DMS153 (cell line): ENCODE measurements around the gene FGF3.

Experiments used
- DNase-seq: peaks from one replicate; lab custom pipeline; 2025; lab: John Stamatoyannopoulos, UW

FGF3 gene

DNA sequence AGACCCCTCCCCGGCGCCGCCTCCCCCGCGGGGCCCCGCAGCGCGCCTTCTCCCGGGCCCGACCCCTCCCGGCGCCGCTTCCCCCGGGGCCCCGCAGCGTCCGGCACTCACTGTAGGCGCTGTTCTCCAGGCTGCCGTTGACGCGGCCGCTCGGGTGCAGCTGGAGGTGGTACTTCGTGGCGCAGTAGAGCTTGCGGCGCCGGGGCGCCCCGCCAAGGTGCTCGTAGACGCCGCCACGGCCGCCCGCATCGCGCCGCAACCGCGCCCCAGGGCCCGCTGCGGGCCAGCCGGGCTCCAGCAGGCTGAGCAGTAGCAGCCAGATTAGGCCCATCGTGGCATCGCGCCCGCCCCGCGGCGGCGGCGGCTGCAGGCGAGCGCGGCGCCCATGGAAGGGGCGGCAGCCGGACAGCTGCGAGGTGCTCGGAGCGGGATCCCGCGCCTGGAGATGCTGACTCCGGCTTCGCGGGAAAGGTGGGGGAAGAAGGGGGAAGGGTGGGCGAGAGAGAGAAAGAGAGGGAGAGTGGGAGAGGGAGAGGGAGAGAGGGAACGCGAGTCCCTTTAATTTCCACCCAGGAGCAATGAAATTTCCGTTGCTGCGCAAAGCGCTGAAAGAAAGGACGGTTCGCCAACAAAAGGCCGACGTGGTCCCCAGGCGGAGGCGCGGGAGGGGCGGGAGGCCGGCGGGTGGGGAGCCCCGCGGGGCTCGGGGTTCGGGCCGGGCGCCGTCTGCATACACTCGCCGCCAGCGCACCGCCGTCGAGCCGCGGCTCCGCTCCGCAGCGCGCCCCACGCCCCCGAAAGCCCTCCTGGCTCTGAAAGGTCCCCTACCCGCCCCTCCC is at the start of gene FGF3:
FGF3 (minus strand) TSS at position 814 of the 839 bp plus-strand sequence; CDS start at position 331, 483 bp downstream.
- DNase-seq, result no peak

DNA sequence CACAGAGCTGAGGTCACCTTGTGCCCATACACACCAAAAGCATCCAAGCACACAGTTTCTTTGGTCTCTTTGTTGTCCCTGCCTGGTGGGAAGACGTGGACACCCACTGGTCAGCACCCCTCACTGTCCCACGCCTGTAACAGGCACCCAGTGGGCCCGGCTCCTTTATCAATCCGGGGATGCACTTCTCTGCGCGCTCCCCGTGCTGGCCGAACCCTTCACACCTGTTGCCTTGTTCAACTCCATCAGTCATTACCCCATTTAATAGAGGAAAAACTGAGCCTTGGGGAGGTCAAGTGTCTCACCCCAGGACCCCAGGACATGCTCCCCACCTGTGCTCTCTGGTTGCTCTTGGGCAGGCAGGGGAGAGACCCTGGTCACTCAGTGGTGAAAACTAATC is 49.7 kb upstream of the FGF3 start:
- no peak for DNase-seq

DNA sequence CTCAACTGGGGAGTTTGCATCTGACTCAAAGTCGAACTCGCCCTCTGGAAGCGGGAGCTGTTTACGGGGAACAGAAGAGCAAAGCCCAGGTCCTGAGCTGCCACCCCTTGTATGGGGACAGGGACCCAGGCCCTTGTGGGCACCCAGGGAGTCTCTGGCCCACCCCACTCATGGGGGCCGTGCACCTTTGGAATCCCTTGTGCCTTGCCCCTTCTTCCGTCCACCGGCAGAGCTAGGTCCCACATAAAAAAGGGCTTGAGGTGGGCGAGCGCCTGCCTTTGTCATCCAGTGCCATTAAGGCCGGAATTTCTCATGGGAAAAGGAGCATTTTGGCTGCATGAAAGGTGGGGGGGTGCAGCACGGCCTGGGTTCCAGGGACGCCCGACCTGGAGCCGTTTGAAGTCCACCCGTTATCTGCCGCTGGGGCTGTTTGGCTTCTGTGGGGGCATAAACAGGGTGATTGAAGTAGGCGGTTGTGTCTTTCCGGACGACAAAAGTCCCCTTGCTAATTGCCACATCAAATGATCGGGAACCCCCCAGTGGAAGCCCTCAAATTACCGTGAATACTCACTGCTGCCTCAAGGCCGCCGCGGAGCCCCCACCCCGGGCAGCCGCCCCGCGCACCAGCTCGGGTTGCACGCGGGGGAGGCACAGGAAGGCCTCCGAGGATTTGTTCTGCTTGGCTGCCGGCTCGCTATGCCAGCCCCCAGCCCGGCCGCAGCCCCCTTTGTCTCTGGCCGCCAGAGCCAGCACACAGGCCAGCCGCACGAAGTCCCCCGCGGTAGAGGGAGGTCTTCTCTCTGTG is 49.0 kb upstream of the FGF3 start:
- no peak for DNase-seq

DNA sequence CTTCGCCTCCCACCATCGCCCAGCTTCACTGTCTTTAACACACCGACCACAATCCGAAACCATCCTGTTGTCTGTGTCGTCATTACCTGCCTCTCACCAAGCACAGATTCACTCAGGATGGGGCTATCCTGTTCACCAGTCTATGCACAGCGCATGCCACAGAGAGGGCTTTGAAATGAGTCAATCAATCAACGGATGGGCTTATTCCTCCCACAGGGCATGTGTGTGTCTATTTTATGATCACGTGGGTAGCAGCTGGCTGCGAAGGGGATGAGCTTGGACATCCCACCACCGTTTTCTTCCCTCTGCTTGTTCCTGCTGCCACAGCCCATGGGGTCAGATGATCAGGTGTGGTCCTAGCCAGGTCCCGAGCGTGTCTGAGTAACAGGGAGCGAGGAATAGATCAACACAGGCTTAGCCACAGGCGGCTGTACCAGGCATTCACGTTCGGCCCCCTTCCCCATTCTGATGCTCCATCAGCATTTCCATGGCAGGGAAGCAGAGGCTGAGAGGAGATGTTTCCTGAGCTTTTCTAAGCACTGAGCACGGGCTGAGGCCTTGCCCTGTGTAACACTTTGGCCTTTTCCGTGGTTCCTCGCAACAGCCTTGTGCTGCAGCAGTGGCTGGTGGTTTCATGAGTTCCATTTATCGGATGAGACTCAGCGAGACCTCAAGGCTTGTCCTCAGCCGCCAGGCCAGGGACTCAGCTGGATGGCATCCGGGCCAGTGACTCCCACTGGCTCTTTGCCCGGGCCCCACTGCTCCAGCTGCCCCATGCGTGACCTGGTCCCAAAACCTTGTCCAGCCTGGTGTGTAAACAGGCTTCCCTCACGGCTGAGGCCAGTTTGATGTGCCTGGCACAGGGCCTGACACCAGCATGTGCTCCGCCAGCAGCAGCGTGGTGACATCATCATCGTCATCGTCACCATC is 48.1 kb upstream of the FGF3 start:
- no peak for DNase-seq

DNA sequence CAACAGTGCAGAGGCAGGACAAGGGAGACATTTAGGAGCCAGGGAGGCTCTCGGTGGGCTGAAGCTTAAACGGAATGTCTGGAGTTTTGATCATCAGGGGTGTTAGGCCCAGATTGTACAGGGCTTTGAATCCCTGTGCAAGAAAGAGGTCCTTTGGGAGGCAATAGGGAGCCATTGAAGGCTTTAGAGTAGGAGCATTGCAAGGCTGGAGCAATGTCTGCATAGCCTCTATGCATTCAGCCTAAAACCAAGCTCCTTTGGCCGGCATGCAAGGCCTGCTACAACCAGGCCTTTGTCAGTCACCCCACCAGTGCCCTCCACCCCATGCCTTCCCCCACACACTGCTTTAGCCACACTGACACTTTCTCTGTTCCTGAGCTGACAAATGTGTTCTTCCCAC is 47.4 kb upstream of the FGF3 start:
- no peak for DNase-seq

DNA sequence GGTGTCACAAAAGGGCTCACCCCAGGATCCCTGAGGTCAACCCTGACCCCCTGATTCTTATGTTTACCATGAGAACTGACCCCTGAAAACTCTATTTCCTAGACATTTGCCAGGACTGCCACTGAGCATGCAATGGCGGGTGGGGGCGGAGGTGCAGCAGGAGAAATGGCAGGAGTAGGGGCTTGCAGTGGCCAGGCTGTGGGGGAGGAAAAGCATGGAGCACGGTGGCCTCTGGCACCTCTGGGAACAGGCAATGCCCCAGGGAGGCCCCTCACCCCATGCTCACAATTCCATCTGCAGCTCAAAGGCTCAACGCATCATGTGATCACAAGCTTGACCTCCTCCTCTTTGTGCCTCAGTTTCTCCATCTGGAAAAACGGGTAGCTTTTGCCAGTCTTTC is 46.5 kb upstream of the FGF3 start:
- DNase-seq, result no peak

DNA sequence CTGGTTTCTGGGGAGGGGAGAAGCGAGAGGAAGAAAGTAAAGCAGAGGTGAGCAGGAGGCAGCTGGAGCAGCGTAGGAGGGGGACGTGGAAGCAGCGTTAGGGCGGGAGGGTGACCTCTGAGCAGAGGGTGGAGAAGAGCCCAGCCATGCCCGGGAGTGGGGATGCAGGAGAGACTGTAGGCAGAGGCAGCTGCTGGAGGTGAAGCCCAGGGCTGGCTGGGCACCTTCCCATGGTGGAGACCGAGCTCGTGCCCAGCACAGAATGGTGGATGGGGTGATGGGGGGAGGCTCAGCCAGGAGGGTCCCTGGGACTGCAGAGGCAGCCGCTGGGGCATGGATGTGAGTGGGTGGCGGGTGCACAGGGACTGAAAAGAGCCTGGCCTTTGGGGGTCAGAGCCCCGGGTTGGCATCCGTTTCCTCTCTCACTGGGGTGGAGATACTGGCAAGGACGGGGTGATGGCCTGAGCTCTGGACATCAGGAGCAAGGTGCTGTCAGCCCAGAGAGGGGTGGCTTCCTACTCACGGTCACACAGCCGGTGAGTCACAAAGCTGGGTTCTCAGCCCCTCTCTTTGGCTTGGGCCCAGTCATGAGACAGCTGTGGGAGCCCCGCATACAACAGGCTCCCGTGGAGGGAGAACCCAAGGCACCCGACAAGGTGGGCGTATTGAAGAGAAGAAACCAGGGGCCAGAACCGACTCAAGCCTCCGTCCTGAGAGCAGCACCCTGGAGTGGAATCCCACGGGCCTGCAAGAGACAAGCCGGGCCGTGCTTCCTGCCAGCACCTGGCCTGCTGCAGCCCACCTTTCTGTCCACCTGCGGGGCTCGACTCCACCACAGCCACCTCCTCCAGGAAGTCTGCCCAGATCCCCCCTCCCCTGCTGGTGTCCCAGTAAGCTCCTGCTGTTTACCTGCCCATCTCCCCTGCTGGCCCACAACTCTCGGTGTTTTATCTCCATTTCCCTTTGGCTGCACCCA is 45.8 kb upstream of the FGF3 start:
- no peak for DNase-seq

DNA sequence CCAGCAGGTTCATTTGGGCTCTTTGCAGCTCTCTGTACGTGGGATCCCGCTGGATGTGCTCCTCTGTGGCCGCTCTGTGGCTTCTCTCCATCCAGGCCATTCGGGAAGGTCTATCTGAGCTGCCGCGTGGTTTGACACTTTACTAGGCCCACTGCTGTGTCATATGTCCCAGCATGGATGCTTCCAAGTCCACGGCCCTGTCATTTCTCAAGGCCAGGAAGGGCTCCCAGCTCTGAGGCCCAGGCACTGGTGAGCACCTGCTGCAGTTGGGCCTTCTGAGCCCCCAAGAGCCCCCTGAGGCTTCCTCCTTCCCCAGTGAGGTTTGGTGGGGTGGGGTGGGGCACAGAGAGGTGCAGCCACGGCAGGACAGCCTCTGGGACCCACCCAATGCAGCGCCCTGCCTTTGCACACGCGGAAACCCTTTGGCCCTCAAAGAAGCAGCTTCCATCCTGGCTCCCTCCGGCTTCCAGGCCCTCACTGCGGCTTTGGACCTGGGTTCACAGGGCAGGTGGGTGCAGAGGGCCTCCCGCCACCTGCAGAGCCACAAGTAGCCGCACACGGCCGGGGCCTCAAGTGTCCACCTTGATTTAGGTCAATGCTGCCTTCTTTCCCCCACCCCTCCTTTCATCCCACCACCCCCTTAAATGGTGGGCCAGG is 44.5 kb upstream of the FGF3 start:
- no peak for DNase-seq

DNA sequence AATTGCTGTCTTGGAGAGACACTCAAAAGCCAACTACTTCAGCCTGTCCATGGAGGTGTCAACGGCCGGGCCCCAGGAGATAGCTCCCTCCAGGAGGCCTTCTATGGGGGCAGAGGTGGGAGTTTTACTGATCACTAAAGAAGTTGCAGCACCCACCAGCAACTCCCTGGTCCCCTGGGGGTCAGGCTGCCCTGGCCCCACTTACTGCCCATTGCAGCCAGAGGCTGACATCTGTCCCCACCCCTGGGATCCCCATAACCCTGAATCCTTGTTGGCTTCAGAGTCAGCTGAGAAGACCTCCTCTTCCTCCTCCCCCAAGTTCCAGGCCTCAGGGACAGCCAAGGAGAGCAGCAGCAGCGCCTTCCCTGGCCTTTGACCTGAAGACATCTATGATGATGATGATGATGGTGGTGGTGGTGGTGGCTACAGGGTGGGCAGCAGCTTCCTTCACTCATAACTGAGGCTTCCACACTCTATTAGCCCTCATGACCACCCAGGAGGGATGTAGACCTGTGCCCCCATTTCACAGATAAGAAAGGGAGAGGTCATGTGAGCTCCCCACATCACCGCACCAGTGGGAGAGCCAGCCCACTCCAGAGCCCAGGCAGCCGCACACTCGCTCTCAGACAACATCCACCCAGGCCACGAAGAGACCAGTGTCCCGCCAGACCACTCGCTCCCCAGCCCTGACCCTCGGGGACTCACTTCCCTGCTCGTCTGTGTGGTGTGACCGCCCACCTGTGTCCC is 43.8 kb upstream of the FGF3 start:
- DNase-seq, result no peak

DNA sequence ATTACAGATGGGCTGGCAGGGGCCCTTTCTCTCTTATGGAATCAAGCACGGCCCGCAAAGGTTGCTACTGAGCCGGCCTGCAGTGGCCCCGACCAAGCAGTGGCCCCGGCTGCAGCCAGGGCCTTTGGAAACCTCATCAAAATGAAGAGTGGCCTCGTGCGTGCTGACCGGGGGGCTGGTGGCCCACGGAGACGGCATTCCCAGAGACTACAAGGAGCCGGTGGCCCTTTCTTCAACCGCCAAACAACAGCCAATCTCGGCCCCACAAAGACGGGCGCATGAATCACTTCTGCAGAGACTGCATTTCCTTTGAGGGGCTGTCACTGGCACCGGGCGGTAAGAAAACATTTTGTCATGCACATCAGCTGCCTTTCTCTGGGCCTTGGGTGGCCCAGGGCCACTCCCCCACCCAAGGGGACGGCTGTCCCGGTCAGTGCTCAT is 43.1 kb upstream of the FGF3 start:
- DNase-seq, result no peak

DNA sequence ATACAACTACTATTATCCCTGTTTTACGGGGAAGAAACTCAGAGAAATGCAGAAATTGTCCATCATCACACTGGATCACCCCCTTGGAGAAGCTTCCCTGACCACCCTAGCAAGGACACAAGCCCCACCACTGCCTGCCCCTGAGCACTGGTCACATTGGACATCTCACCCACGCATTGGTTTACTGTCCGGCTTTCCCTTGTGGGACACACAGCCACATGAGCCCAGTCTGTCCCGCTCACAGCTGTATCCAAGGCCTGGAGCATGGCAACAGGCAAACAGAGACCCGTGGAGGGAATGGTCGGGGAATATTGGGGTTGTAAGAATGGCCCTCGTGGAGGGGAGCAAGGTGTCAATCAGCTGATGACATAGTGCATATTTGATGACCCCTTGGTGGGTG is 42.7 kb upstream of the FGF3 start:
- DNase-seq, result no peak

DNA sequence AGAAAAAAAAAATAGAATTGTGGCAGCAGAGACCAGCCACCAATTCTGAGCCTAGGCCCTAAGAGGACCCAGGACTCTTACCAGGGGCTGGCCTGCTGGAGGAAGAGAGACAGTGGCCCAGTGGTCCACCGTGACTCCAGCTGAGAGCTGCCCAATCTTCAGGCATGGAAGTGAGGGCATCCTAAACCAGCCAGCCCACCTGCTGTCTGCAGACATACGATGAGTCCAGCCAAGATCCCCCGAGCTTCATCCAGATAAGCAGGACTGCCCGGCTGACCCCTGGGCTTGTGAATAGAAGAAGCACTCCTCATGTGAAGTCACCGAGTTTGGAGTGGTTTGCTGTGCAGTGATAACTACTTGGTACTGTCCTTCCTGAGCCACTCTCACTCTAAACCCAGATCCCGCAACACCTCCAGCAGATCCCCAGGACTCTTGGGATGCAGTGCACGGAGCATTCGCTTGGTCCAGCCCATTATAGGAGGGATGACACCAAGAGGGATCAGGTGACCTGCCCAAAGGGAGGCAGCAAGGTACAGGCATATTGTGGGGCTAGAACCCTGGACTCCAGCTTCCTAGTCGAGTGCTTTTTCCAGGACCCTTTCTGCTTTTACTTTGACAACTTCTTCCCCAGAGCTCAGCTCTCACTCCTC is 41.7 kb upstream of the FGF3 start:
- DNase-seq, result no peak

DNA sequence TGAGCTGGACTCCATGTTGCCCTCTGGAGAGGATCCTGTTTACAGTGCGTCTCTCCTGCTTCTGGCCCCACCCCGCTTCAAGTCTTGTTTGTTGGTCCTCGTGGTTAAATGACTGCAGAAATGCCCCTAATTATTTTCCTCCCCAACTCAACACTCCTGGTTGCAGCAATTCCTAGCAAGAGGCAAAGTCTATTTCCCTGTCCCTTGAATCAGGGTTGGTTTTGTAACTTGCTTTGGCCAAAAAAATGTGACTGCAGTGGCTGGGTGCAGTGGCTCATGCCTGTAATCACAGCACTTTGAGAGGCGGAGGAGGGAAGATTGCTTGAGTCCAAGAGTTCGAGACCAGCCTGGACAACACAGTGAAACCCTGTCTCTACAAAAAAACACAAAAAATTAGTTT is 41.0 kb upstream of the FGF3 start:
- DNase-seq, result no peak

DNA sequence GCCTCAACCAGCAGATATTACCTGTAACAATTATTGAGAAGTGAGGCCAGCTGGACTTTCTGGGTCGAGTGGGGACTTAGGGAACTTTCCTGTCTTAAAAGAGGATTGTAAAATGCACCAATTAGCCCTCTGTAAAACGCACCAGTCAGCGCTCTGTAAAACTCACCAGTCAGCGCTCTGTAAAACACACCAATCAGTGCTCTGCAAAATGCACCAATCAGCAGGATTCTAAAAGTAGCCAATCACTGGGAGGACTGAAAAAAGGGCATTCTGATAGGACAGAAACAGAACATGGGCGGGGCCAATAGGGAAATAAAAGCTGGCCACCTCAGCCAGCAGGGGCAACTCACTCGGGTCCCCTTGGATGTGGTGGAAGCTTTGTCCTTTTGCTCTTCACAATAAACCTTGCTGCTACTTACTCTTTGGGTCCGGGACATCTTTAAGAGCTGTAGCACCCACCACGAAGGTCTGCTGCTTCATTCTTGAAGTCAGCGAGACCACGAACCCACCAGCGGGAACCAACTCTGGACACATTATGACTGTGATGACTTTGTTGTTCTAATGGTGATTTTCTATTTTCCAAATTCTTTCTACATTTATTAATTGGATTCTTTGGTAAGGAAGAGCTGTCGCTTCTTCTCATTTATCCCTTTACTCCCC is 40.2 kb upstream of the FGF3 start:
- DNase-seq, result no peak

DNA sequence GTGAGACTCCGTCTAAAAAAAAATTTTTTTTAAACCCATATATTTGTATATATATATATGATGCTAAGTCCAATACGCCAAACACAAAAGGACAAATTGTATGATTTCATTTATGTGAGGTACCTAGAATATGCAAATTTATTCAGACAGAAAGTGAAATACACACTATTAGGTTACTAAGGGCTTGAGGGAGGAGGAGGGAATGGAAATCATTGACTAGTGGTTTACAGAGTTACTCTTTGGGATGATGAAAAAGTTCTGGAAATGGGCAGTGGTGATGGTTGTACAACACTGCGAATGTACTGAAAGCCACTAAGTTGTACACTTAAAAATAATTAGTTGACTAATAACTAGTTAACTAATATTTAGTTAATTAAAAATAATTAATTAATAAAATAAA is 36.2 kb upstream of the FGF3 start:
- no peak for DNase-seq

DNA sequence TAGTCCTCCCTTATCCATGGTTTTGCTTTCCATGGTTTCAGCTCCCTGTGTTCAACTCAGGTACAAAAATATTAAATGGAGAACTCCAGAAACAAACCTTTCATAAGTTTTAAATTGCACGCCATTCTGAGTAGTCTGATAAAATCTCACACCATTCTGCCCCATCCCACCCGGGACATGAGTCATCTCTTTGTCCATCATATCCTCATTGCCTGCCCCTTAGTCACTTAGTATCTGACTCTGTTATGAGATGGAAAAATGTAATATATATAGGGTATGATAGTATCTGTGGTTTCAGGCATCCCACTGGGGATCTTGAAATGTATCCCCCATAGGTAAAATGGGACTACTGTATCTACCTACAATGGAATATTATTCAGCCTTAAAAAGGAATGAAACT is 35.5 kb upstream of the FGF3 start:
- DNase-seq, result no peak

DNA sequence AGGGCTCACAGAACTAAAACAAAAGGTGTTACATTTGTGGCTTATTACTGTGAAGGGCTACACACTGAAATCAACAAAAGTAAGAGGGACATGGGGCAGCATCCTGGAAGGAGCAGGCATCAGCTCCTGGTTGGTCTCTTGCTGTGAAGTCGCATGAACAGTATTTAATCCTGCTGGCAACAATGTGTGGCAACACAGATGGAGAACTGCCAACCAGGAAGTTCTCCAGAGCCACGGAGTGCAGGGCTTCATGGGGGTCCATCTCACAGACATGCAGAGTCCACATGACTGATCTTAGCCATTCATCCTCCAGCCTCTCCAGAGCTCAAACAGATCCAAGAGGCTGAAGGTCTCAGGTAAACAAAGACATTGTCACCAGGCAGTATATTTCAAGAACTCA is 32.8 kb upstream of the FGF3 start:
- DNase-seq, result no peak

DNA sequence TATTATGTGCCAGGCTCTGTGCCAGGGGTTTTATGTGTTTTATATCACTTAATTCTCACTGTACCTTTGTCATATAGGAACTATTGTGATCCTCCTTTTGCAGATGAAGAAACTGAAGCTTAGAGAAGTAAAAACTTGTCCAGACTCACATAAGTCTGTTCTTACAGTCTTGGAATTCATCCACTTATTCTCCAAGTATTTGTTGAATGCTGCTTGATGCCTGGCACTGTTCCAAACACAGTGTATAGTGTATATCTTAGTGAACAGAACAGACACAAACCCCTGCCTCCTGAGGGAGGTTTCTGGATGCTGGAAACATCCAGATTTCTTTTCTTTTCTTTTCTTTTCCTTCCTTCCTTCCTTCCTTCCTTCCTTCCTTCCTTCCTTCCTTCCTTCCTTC is 29.0 kb upstream of the FGF3 start:
- no peak for DNase-seq

DNA sequence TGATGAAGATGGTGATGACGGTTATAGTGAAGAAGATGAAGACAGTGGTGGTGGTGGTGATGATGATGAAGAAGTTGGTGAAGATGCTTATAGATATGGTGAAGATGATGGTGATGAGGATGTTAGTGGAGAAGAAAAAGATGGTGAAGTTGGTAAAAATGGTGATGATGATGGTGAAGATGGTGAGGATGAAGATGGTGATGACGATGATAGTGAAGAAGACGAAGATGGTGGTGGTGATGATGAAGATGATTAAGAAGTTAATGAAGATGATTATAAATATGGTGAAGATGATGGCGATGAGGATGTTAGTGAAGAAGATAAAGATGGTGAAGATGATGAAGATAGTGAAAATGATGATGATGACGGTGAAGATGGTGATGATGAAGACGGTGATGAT is 25.2 kb upstream of the FGF3 start:
- no peak for DNase-seq
